Activated naive CD4-positive, alpha-beta T cell treated with anti-CD3 and anti-CD28 coated beads, Interleukin-2, amount 10 ng/mL, durations not matched to agents 7 days and 5 days (primary cell): ENCODE data around the gene LCE2D.
"Not testable (repeated sequence)": the region's sequence is repeated elsewhere in the genome, so short reads cannot be mapped to it uniquely, and the experiment has no call there.

ENCODE experiments used
- CTCF ChIA-PET: fragments of 350-600 bp; sonication (Branson Sonifier 250); formaldehyde crosslinking; loops from one replicate; lab custom pipeline; 2021; ENCODE audit warnings: antibody characterized with exemption; lab: Charles Lee
- DNase-seq: peaks from one replicate; pipeline ENCODE4 v3.0.0-alpha.2; 2020
- H3K27ac Mint-ChIP-seq: one replicate; pipeline ENCODE4 v1.8.0; 2021; ENCODE audit warnings: mild to moderate bottlenecking, moderate library complexity, mixed read lengths
- H3K27me3 Mint-ChIP-seq: one replicate; pipeline ENCODE4 v1.8.0; 2021; ENCODE audit warnings: mild to moderate bottlenecking, mixed read lengths
- H3K36me3 Mint-ChIP-seq: one replicate; pipeline ENCODE4 v1.8.0; 2021; ENCODE audit warnings: mixed read lengths
- H3K4me1 Mint-ChIP-seq: one replicate; pipeline ENCODE4 v1.8.0; 2021; ENCODE audit warnings: mixed read lengths
- H3K4me3 Mint-ChIP-seq: one replicate; pipeline ENCODE4 v1.8.0; 2021; ENCODE audit warnings: mild to moderate bottlenecking, moderate library complexity, mixed read lengths
- H3K9me3 Mint-ChIP-seq: one replicate; pipeline ENCODE4 v1.8.0; 2021; ENCODE audit warnings: mixed read lengths

The LCE2D gene

GRCh38 chr1:152666171-152666570 lies 3.0 kb downstream of the LCE2D start:
- CTCF ChIA-PET, H3K27me3 Mint-ChIP-seq: not testable (repeated sequence)

GRCh38 chr1:152667648-152668047 lies 4.5 kb downstream of the LCE2D start:
- H3K9me3 Mint-ChIP-seq, result no peaks in the 10 kb centered on the region
- no peak overlapping the region for H3K27ac Mint-ChIP-seq

More at GRCh38 chr1:152666171-152666570, 3.0 kb downstream of the LCE2D start:
- H3K27ac Mint-ChIP-seq, H3K4me3 Mint-ChIP-seq, DNase-seq, H3K4me1 Mint-ChIP-seq, H3K9me3 Mint-ChIP-seq, H3K36me3 Mint-ChIP-seq: not testable (repeated sequence)

GRCh38 chr1:152673016-152673415 lies 9.8 kb downstream of the LCE2D start:
- CTCF ChIA-PET, result no interaction called here
- H3K27me3 Mint-ChIP-seq, result peaks cover 4% of the 10 kb centered on the region
- H3K4me1 Mint-ChIP-seq, result no peaks in the 10 kb centered on the region
- no peaks in the 10 kb centered on the region for H3K36me3 Mint-ChIP-seq
- H3K4me3 Mint-ChIP-seq, result no peak overlapping the region
- no peaks in the 10 kb centered on the region for H3K9me3 Mint-ChIP-seq
- H3K27ac Mint-ChIP-seq, result no peak overlapping the region
- no peak for DNase-seq

More at GRCh38 chr1:152667648-152668047, 4.5 kb downstream of the LCE2D start:
- CTCF ChIA-PET, result no interaction called here
- no peak for DNase-seq
- Mint-ChIP-seq H3K36me3 (no peaks in the 10 kb centered on the region), H3K27me3 (peaks cover 4% of the 10 kb centered on the region), H3K4me1 (no peaks in the 10 kb centered on the region), H3K4me3 (no peak overlapping the region)

GRCh38 chr1:152674983-152675382 lies 11.8 kb downstream of the LCE2D start, which contains the start of gene LCE2C:
LCE2C (plus strand) TSS chr1:152675279; CDS start chr1:152676016, 737 bp downstream.
- H3K4me1 Mint-ChIP-seq, DNase-seq, H3K36me3 Mint-ChIP-seq, H3K9me3 Mint-ChIP-seq, H3K27ac Mint-ChIP-seq, H3K4me3 Mint-ChIP-seq, CTCF ChIA-PET: not testable (repeated sequence)
- peaks cover 13% of the 10 kb centered on the region for H3K27me3 Mint-ChIP-seq

GRCh38 chr1:152679459-152679858 lies 16.3 kb downstream of the LCE2D start:
- H3K27ac Mint-ChIP-seq, result no peak overlapping the region
- H3K4me1 Mint-ChIP-seq, result no peaks in the 10 kb centered on the region
- no peaks in the 10 kb centered on the region for H3K9me3 Mint-ChIP-seq
- peaks cover 10% of the 10 kb centered on the region for H3K27me3 Mint-ChIP-seq
- no peaks in the 10 kb centered on the region for H3K36me3 Mint-ChIP-seq
- no peak overlapping the region for H3K4me3 Mint-ChIP-seq
- no peak for DNase-seq
- CTCF ChIA-PET, result no interaction called here

GRCh38 chr1:152681616-152682015 lies 18.4 kb downstream of the LCE2D start:
- CTCF ChIA-PET, result no interaction called here
- Mint-ChIP-seq H3K4me1 (no peaks in the 10 kb centered on the region), H3K27me3 (peaks cover 10% of the 10 kb centered on the region), H3K9me3 (no peaks in the 10 kb centered on the region), H3K27ac (no peak overlapping the region), H3K4me3 (no peak overlapping the region), H3K36me3 (no peaks in the 10 kb centered on the region)
- no peak for DNase-seq

GRCh38 chr1:152683846-152684245 lies 20.7 kb downstream of the LCE2D start:
- peaks cover 8% of the 10 kb centered on the region for H3K27me3 Mint-ChIP-seq
- no peaks in the 10 kb centered on the region for H3K36me3 Mint-ChIP-seq
- no peak overlapping the region for H3K4me3 Mint-ChIP-seq
- H3K27ac Mint-ChIP-seq, result no peak overlapping the region
- CTCF ChIA-PET, result no interaction called here
- H3K4me1 Mint-ChIP-seq, result no peaks in the 10 kb centered on the region
- no peak for DNase-seq
- H3K9me3 Mint-ChIP-seq, result no peaks in the 10 kb centered on the region

- H3K36me3 Mint-ChIP-seq, CTCF ChIA-PET, H3K27ac Mint-ChIP-seq, DNase-seq, H3K4me3 Mint-ChIP-seq, H3K9me3 Mint-ChIP-seq, H3K27me3 Mint-ChIP-seq, H3K4me1 Mint-ChIP-seq: not testable (repeated sequence)
Observed at GRCh38 chr1:152685823-152686222, 22.6 kb downstream of the LCE2D start, which contains the start of gene LCE2B. LCE2B (plus strand) TSS chr1:152686123; CDS start chr1:152686844, 721 bp downstream.

- no peak for DNase-seq
- H3K27ac Mint-ChIP-seq, result no peak within 1 kb of the TSS
- no peaks in the 10 kb centered on the region for H3K4me1 Mint-ChIP-seq
- H3K4me3 Mint-ChIP-seq, result no peak within 1 kb of the TSS
- CTCF ChIA-PET, result interaction anchor here (1.5 kb wide), 1 partner anchor 173 kb away, joined by 3 read pairs; no protein-coding TSS in a partner anchor
- no peaks in the 10 kb centered on the region for H3K27me3 Mint-ChIP-seq
- no peaks in the 10 kb centered on the region for H3K36me3 Mint-ChIP-seq
- no peaks in the 10 kb centered on the region for H3K9me3 Mint-ChIP-seq
Observed at GRCh38 chr1:152697701-152698600, 34.8 kb downstream of the LCE2D start, which contains the start of gene LCE2A. LCE2A (plus strand) TSS chr1:152698345; CDS start chr1:152698902, 557 bp downstream.

GRCh38 chr1:152699746-152700145 lies 36.6 kb downstream of the LCE2D start:
- H3K27ac Mint-ChIP-seq, result no peak overlapping the region
- CTCF ChIA-PET, result no interaction called here
- peaks cover 2% of the 10 kb centered on the region for H3K9me3 Mint-ChIP-seq
- no peak overlapping the region for H3K4me3 Mint-ChIP-seq
- no peaks in the 10 kb centered on the region for H3K27me3 Mint-ChIP-seq
- no peak for DNase-seq
- no peaks in the 10 kb centered on the region for H3K36me3 Mint-ChIP-seq
- H3K4me1 Mint-ChIP-seq, result no peaks in the 10 kb centered on the region

- no peak for DNase-seq
- Mint-ChIP-seq H3K27me3 (peaks cover 10% of the 10 kb centered on the region), H3K36me3 (no peaks in the 10 kb centered on the region), H3K9me3 (peaks cover 2% of the 10 kb centered on the region), H3K4me1 (no peaks in the 10 kb centered on the region), H3K4me3 (no peak within 1 kb of the TSS), H3K27ac (no peak within 1 kb of the TSS)
- CTCF ChIA-PET, result no interaction called here
Observed at GRCh38 chr1:152707860-152708259, 44.7 kb downstream of the LCE2D start, which contains the start of gene LCE4A. LCE4A (plus strand) TSS chr1:152708160; CDS start chr1:152709076, 916 bp downstream.
